Right lobe of liver (tissue), 4 donors: ENCODE data around the gene SURF4.

Source experiments
- POLR2A ChIP-seq: fragments of 450-650 bp; IDR thresholded peaks from one replicate; pipeline ENCODE4 v1.6.1; 2017; ENCODE audit warnings: antibody characterized with exemption, mild to moderate bottlenecking
- TF ChIP-seq, protein P1 (sequence below), 4 donors: fragments of 200-600 bp in 3 of 4; fragments of 450-650 bp in 1 of 4; IDR thresholded peaks; one replicate each; pipeline versions ENCODE4 v1.5.1 to v1.8.0; 2016 to 2022; ENCODE audit warnings: antibody characterized with exemption in 4 of 4, mild to moderate bottlenecking in 2 of 4
- donor health status: DM: no; HTN: no; CAD: no.
- donor health status: DM: no; HTN: no; CAD: no.
- donor health status: DM: no; HTN: yes; CAD: no.

DNA sequence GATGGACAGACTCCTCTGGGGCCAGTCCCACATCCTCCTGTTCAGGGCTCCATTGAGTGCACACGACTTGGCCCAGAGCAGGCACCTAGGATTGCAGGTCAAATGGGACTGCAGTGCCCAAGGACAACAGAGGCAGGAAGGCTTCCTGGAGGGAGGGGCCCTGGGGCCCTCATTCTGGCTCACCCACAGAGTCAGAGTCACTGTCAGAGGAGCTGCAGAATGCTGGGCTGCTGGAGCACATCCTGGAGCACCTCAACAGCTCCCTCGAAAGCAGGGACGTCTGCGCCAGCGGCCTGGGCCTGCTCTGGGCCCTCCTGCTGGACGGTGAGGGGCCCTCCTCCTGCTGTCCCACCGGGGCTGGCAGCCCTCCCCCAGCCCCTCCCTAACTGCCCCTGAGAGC lies 26.8 kb upstream of the SURF4 start:
- TF ChIP-seq, protein P1, sequence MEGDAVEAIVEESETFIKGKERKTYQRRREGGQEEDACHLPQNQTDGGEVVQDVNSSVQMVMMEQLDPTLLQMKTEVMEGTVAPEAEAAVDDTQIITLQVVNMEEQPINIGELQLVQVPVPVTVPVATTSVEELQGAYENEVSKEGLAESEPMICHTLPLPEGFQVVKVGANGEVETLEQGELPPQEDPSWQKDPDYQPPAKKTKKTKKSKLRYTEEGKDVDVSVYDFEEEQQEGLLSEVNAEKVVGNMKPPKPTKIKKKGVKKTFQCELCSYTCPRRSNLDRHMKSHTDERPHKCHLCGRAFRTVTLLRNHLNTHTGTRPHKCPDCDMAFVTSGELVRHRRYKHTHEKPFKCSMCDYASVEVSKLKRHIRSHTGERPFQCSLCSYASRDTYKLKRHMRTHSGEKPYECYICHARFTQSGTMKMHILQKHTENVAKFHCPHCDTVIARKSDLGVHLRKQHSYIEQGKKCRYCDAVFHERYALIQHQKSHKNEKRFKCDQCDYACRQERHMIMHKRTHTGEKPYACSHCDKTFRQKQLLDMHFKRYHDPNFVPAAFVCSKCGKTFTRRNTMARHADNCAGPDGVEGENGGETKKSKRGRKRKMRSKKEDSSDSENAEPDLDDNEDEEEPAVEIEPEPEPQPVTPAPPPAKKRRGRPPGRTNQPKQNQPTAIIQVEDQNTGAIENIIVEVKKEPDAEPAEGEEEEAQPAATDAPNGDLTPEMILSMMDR (IDR thresholded peaks at IDR 0.05) = no peak
- TF ChIP-seq POLR2A = no peak
